ENCODE data around the gene DPY19L3.
"Not testable (repeated sequence)": the region's sequence is repeated elsewhere in the genome, so short reads cannot be mapped to it uniquely, and the experiment has no call there.

Gene DPY19L3, protein sequence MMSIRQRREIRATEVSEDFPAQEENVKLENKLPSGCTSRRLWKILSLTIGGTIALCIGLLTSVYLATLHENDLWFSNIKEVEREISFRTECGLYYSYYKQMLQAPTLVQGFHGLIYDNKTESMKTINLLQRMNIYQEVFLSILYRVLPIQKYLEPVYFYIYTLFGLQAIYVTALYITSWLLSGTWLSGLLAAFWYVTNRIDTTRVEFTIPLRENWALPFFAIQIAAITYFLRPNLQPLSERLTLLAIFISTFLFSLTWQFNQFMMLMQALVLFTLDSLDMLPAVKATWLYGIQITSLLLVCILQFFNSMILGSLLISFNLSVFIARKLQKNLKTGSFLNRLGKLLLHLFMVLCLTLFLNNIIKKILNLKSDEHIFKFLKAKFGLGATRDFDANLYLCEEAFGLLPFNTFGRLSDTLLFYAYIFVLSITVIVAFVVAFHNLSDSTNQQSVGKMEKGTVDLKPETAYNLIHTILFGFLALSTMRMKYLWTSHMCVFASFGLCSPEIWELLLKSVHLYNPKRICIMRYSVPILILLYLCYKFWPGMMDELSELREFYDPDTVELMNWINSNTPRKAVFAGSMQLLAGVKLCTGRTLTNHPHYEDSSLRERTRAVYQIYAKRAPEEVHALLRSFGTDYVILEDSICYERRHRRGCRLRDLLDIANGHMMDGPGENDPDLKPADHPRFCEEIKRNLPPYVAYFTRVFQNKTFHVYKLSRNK

DNA sequence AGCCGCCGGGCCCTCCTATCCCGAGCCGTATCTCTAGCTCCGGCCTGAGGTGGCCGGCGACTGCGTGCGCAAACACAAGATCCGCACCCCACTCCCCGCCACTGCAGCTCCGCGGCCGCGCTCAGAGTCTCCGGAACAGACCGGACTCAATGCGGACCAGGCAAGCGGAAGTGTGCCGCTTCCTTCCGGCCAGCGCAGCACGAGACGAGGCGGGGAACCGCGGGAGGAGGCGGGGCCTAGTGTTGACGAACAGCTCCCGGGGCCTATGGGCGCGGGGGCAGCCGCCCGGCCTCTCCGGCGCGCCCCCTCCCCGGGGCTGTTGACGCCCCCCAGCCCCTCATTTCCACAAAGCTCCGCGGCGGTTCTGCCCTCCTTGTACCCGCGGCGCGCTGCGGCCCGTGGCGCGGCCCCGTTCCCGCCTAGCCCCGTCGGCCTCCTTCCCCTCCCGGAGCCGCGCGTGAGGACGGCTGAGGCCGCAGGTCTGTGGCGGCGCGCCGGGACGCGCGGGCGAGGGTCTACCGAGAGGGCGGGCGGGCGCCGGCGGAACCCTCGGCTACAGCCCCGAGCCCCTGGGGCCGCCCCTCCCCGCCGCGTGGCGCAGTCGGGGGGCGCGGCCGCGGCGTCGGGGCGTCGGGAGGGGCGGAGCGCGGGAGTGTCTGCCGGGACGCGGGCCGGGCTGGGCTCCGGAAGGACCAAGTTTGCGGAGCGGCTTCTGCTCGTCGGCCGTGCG lies at the start of gene DPY19L3:
Gene DPY19L3, plus strand, starts transcription at position 340 of the 730 bp plus-strand sequence. CDS start 2,484 bp downstream, outside the sequence.
- DNase-seq (ENCODE audit: low read depth, low spot score), result peak; percentile 57

DNA sequence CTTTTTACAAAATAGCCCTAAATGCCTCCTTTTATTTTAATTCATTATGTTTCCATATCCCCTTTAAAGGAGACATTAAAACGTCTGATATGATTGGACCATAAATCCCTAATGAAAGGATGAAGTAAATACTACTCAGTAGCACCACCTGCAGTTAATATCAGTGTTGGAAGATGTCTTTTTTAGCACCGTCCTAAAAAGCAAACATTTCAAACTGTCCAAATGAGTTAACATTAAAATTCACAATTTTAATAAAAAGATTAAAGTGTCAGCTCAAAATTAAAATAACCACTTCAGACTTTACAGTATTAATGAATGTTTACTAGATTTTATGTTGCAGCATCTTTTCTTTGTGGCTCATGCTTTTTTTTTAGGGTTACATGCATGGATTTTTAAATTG lies 47.9 kb upstream of the DPY19L3 start:
- no peak for DNase-seq (ENCODE audit: low read depth, low spot score)

- no peak for DNase-seq (ENCODE audit: low read depth, low spot score)
Measured at GRCh38 chr19:32358321-32358720, 47.2 kb upstream of the DPY19L3 start.

DNA sequence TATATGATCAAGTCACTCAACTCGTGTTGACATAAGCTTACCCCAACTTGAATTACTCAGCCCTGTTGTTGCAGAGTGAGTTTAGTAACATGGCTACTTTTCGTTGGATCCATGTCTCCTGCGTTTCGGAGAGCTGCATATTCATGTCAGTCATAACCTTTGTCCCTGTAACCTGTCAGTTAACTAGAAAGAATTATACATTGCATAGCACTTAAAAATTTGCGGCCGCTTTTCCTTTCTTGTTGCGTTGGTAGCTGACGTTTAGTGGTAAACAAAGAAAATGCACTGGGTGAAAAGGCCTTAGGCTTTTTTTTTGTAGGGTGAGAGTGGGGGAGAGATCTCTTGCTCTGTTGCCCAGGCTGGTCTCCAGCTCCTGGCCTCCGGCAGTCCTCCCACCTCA lies 46.0 kb upstream of the DPY19L3 start:
- no peak for DNase-seq (ENCODE audit: low read depth, low spot score)

DNA sequence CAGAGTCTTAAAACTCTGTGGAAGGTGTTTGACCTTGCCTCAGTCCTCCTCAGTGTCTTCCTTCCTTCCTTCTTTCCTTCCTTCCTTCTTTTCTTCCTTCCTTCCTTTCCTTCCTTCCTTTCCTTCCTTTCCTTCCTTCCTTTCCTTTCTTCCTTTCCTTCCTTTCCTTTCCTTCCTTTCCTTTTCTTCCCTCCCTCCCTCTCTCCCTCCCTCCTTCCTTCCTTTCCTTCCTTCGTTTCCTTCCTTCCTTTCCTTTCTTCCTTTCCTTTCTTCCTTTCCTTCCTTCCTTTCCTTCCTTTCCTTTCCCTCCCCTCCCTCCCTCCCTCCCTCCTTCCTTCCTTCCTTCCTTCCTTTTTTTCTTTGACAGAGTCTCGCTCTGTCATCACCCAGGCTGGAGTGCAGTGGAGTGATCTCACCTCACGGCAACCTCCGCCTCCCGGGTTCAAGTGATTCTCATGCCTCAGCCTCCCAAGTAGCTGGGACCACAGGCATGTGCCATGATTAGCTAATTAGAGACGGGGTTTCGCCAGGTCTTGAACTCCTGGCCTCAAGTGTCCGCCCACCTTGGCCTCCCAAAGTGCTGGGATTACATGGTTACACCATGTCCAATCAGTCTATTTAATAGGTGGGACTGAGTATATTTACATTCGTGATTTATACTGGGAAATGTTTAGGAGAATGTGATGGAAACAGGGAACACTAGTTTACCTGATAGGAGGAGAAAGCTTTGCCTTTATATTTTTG lies 43.8 kb upstream of the DPY19L3 start:
- no peak for DNase-seq (ENCODE audit: low read depth, low spot score)

DNA sequence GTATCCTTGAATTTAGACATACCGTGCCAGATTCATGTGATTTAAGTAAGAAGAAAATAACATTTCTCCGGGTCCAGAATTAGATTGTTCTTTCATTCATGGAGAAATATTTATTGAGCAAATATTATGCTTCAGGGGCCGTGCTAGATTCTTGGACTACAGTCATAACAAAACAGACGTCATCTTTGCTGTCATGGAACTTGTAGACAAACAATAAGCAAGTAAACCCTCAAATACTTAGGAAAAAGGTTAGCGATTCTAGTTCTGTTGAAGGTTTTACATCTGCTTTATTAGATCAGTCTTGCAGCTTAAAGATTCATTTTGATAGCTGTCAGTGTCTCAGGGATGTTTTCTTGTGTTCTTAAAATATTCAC lies 43.3 kb upstream of the DPY19L3 start:
- DNase-seq (ENCODE audit: low read depth, low spot score), result no peak

DNA sequence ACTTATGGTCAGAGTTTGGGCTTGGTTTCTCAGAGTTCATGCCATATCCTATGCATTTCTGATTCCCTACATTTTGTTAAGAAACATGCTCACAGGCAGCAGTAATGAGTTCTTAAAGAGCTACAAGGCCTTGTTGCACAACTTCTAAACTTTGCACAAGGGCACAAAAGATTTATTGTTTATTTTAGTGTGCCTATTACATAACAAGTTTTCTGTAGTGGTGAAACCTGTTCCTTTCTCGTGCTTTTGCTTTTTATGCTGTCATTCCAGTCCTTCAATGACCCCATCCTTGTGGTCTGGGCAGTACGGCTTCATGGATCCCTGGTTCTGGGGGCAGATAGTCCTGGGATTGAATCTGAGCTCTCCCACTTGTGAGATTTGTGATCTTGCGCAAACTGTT lies 42.4 kb upstream of the DPY19L3 start:
- DNase-seq (ENCODE audit: low read depth, low spot score), result no peak

DNA sequence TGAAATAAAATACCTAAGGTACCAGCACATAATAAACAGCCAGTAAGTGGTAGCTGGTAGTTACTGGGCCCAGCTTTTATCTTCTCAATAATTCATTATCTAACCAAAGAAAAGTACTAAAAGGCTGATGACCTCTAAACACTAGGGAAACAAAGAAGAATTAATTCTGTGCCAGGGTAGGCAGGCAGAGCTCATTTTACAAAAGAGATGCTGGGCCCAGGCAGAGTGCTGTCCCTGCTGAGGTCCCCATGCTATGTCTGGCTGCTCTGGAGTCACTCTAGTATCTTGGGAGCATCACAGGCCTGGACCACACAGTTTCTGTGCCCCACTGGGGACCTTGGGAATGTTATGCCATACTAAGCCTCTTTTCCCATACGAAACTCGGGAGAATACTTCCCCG lies 41.9 kb upstream of the DPY19L3 start:
- no peak for DNase-seq (ENCODE audit: low read depth, low spot score)

DNA sequence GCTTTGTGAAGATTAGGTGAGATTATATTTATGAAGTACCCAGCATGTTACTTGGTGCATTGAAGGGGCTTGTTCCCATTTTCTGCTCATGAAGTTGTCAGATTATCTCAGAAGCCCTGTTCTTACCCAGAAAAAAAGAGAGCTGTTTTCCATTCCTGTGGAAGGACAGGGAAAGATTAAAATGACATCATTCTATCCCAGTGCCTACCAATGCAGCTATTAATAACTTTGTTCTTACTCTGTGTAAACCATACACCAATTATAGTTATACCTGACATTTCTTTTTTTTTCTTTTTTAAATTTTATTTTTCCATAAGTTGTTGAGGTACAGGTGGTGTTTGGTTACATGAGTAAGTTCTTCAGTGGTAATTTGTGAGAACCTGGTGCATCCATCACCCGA lies 41.5 kb upstream of the DPY19L3 start:
- DNase-seq (ENCODE audit: low read depth, low spot score), result no peak

- no peak for DNase-seq (ENCODE audit: low read depth, low spot score)
Measured at GRCh38 chr19:32367063-32367462, 38.5 kb upstream of the DPY19L3 start.

DNA sequence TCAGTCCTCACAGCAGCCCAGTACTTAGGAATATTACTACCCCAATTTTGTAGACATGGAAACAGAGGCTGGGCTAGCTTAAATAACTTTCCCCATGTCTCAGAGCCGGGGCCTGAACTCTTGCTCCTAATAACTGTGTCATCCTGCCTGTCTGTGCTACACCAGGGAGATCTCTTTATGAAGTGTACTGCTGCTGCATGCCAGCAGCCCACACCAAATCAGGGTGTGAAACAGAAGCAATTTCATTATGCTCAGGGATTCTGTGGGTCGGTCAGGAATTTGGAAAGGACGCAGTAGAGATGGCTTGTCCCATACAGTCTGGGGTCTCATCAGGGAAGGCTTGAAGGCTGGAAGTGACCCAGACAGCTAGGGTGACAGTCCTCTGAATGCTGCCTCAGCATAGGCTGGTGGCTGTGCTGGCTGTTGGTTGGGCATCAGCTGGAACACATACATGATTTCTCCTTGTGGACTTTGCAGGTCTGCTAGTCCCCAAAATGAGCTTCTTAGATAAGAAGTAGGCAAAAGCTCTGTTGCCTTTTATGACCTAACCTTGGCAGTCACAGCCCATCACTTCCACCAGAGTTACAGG lies 37.5 kb upstream of the DPY19L3 start:
- no peak for DNase-seq (ENCODE audit: low read depth, low spot score)

- no peak for DNase-seq (ENCODE audit: low read depth, low spot score)
Measured at GRCh38 chr19:32368787-32369186, 36.8 kb upstream of the DPY19L3 start.

DNA sequence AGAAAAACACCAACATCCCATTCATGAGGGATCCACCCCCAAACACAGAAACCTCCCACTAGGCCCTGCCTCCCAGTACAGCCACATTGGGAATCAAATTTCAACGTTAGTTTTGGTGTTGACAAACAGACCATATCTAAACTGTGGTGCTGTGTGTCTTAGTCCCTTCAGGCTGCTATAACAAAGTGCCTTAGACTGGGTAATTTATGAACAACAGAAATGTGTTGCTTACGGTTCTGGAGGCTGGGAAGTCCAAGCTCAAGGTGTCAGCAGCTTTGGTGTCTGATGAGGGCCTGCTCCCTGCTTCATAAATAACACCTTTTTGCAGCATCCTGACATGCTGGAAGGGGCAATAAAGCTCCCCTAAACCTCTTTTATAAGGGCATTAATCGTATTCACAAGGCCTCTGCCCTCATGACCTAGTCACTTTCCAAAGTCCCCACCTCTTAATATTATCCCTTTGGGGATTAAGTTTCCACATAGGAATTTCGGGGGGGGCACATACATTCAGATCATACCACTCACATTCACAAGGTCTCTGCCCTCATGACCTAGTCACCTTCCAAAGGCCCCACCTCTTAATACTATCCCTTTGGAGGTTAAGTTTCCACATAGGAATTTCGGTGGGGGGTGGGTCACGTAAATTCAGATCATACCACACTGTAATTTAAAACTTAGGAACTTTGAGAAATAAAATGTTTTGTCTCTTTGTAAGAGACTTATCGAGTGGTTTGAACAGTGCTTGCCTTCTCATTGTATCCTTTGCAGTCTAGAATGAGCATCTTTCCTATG lies 32.6 kb upstream of the DPY19L3 start:
- DNase-seq (ENCODE audit: low read depth, low spot score), result no peak

- no peak for DNase-seq (ENCODE audit: low read depth, low spot score)
Measured at GRCh38 chr19:32373585-32374295, 31.8 kb upstream of the DPY19L3 start.

DNA sequence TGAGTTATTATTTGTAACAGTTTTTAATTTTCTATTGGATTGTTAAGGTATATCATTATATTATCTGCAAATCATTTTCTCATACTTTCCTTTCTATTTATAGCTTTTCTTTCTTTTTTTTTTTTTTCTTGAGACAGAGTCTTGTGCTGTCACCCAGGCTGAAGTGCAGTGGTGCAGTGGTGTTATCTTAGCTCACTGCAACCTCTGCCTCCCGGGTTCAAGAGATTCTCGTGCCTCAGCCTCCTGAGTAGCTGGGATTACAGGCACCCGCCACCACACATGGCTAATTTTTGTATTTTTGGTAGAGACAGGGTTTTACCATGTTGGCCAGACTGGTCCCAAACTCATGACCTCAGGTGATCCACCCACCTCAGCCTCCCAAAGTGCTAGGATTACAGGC lies 31.2 kb upstream of the DPY19L3 start:
- DNase-seq (ENCODE audit: low read depth, low spot score), result not testable (repeated sequence)

GRCh38 chr19:32377088-32377487 lies 28.5 kb upstream of the DPY19L3 start:
- not testable (repeated sequence) for DNase-seq (ENCODE audit: low read depth, low spot score)

DNA sequence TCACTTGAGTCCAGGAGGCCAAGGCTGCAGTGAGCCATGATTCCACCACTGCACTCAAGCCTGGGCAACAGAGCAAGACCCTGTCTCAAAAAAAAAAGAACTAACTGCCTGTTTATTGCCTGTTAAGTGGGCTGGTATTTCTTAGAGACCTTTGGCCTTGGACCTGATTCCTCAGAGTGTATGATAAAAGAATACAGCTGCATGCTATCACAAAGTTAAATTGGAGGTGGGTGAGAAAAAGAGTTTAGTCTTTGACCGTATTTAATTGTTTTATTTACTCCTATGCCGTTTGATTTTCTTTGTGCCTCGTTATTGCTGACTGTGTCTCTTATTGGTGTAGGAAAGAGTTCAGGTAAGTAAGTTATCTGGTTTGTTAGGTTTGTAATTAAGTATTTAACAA lies 25.3 kb upstream of the DPY19L3 start:
- DNase-seq (ENCODE audit: low read depth, low spot score), result no peak

DNA sequence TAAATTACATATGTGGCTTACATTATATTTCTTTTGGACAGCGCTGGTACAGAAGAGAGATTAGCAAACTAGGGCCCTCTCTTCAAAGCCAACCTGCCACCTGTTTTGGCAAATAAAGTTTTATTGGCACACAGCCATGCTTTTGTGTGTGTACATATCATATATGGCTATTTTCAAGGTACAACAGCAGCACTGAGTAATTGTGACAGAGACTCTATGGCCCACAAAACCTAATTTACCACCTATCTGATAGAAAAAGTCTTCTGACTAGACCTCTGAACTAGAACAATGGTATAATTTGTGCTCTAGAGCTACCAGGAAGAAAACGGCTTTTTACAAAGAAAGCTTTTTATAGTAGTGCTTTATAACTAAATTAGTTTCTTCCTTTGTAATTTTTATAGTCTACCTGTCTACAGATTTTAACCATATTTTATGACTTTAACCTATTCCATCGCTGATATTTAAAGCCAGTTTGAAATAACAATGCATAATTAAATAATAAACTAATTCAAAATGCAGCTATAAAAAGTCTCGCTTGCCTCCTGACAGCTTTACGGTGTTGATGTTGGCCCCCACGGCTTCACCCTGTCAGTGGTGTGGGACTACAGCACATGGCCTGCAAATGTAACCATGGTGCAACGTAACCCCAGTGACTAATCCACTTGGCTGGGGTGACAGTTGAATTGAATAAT lies 17.7 kb upstream of the DPY19L3 start:
- DNase-seq (ENCODE audit: low read depth, low spot score), result no peak

- no peak for DNase-seq (ENCODE audit: low read depth, low spot score)
Measured at GRCh38 chr19:32388393-32388855, 17.1 kb upstream of the DPY19L3 start.
